ENCODE results near the gene FTO.
A peak's percentile ranks its signal among the peaks of the same experiment; 100 is the strongest.

FTO gene

GRCh38 chr16:53756275-53756996, 52.5 kb downstream of the FTO start:
- no peak for DNase-seq

GRCh38 chr16:53757971-53758609, 54.1 kb downstream of the FTO start:
- DNase-seq: no peak

DNA sequence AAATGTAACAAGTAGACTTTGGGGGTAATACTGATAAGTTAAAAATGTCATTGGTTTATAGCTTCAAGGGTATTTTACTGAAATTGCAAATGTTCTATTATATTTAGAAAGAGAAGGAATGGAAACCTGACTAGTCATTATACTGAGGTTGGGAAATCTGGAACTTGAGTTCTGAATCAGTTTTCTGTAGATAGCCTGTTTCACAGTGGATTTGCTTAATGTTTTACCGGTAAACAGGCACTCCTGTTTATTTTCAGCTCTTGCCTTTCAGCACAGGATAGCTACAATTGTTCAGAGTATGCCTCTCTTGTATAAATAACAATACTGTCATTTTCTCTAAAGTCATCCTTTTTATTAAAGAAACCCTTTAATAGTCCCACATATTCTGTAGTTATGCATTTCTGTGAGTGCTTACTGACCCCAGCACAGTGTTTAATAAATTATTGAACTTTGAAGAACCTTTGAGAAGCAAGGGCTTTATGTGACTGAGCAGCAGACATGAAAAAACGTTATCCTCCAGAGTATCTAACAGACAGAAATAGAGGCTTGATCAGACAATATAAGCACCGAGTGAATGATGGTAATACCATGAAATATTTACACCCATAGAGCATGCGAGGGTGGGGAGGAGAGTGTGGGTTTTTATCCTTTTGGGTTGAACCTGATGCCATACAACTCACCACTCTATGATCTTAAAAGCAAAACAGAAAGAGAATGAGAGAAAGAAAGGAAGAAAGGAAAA, 58.2 kb downstream of the FTO start:
- DNase-seq: no peak

GRCh38 chr16:53766304-53767016, 62.5 kb downstream of the FTO start:
- no peak for DNase-seq

DNA sequence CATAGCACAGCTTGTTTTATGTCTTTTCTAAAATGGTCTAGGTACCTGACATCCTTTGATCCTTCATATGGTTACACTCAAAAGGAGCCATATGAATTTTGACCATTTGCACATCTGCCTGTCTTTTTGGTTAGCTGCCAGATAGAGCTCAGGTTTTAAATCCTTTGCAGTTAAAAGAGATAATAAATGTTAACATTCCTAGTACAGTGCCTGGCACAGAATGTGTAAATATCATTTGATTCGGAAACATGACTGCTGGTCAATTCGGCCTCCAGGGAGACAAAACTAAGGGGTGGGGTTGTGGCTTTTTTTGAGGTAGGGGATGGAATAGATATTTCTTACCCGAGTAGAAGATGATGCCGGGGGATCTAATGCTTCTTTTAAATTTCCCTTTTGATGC, 64.2 kb downstream of the FTO start:
- no peak for DNase-seq

GRCh38 chr16:53768593-53768992, 64.6 kb downstream of the FTO start:
- no peak for DNase-seq

- DNase-seq: no peak
Observed at GRCh38 chr16:53769185-53769584, 65.2 kb downstream of the FTO start.

DNA sequence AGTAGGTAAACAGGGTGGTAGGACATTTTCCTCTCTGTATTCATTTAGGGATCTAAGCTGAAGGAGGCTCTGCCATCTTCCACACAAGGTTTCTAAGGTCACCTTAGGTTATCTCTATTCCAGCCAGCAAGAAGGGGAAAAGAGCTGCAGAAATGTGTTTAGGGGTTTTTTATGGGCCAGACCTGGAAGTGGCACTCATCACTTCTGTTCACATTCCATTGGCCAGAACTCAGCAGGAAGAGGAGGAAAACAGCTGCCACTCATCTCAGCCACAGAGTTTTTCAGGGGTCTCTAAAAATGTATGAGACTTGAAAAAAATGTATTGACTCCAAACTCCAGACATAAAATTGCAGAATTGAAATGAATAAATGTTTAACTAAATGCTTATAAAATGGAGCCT, 65.8 kb downstream of the FTO start:
- DNase-seq: no peak

DNA sequence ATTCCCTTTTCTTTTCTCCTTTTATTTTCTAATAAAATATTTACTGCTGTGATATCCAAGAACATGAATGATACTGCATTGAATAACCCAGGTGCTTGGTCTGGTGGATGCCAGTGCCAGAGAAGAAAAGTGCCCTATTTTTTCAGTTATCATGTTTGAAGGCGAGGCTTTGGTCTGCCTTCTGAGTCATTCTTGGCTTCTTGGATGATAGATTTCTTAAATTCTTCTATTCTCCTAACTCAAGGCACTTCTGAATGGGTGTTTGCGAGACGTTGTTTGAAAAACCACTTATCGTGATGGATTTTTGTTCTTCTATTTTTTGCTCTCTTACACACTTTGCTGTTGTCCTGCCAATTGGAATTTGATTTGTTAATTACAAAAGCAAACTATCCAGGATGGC, 66.7 kb downstream of the FTO start:
- no peak for DNase-seq

DNA sequence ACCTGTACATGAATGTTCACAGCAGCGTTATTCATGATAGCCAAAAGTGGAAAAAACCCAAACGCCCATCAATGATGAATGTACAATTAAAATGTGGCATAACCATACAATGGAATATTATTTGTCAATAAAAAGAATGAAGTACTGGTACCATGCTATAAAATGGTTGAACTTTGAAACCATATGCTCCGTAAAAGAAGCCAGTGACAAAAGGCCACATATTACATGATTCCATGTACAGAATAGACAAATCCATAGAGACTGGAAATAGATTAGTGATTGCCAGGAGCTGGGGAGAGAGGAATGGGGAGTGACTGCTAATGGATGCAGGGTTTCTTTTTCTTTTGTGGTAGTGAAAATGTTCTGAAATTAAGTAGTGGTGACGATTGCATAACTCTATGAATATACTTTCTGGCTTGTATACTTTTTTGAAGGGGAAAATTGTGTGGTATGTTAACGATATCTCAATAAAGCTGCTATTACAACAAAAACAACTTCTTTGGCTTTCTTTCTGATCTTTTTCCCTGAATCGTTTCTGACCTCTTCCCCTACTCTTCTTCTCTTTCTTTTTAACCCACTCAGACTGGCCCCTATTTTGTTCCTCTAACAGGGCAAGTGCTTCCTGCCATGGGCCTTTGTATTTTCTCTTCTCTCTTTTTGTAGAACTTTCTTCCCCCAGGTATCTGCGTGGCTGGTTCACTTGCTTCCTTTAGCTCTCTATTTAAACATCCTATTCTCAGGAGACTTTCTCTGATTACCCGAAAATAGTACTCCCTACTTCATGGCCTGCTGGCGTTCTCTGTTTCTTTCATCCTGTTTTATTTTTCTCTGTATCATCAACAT, 67.9 kb downstream of the FTO start:
- DNase-seq: no peak

- DNase-seq: peak; percentile 9
Observed at GRCh38 chr16:53773150-53773846, 69.3 kb downstream of the FTO start.

- DNase-seq: no peak
Observed at GRCh38 chr16:53773881-53774280, 69.9 kb downstream of the FTO start.

DNA sequence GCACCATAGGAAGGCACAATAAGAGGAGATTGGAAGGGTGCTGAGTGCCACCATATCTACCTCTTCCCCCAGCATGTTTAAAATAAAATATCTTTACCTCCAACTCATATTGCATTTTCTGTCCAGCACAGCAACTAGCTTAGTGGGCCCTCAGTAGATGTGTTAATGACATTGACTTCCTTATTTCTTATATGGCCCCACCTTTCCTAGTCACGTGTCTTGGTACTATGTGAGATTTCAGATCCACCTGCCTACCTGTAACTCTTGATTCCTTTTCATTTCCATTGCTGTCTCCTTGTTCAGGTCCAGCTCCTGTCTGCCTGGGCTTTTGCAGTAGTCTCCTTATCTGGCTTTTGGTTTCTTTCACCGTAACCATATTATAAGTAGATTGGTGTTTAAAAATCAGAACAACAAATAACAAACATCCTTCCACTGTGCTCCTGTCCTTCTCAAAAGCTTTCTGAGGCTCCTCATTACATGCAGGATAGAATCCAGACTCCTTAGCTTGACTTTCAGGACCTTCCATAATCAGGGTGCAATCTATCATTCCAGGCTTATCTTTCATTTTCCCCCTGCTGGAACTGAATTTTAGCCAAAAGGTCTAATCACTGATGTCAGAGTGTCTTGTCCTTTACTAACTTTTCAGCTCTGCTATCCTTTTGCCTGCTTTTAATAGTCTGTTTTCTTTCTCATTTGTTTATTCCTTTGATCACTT, 71.3 kb downstream of the FTO start:
- no peak for DNase-seq

GRCh38 chr16:53775821-53776431, 72.0 kb downstream of the FTO start:
- no peak for DNase-seq

- DNase-seq: no peak
Observed at GRCh38 chr16:53779186-53779585, 75.2 kb downstream of the FTO start.

DNA sequence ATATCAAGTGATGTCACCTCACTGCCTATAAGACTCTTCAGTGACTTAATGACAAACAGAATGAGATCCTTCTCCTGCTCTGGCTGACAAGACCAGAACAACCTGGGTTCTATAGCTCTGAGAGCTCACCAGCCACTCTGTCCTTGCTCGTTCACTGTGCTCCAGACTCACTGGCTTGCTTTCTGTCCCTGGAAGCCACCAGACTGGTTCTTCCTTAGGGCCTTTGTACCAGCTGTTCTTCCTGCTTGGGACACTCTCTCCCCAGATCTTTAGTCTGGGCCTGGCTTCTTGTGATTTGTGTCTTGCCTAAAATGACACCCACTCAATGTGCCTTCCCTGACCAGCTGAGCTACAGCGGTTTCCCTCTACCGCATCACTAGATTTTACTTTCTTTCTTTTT, 76.1 kb downstream of the FTO start:
- DNase-seq: no peak

- no peak for DNase-seq
Observed at GRCh38 chr16:53781023-53781605, 77.2 kb downstream of the FTO start.

- DNase-seq: no peak
Observed at GRCh38 chr16:53782148-53782547, 78.2 kb downstream of the FTO start.

DNA sequence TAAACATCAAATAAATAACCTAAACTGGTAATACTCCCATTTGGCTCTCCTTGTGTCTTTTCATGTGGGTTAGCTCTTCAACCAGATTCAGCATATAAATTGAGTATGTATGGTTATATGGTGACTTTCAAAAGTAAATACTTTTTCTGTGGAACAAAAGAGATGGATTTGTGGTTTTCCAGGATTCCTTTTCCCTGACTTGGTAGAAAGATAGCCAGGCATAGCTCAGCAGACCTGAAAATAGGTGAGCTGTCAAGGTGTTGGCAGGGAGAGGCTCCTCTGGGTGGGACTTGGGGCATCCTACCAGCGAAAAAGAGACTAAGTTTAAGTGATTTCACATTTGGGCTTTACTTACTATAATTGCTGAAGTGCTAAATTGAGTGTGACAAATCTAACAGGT, 80.3 kb downstream of the FTO start:
- no peak for DNase-seq

DNA sequence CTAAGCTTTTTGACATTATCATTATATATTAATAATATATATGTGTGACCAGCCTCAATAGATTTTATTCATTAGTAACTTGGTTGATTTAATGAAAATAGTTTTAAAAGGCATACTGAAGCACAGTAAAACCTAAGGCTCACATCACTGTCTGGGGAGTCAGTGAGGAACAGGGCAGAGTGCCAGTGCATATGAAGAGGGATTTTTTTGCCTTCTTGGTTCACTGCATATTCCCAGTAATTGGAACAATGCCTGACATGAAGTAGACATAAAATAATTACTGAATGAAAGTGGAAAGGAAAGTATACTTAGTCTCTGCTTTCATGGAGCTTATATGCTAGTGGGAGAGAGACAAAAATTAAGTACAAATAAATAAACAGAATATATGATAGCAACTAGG, 81.1 kb downstream of the FTO start:
- DNase-seq: no peak
